GM19438 (cell line): ENCODE measurements around the gene MAN2A1.

Experiments used
- ATAC-seq: cut with Tn5 transposase; IDR thresholded peaks from one replicate; pipeline ENCODE4 v1.9.1; 2021; ENCODE audit warnings: low read depth; ENCODE audit not compliant: unreplicated experiment

The MAN2A1 gene

DNA sequence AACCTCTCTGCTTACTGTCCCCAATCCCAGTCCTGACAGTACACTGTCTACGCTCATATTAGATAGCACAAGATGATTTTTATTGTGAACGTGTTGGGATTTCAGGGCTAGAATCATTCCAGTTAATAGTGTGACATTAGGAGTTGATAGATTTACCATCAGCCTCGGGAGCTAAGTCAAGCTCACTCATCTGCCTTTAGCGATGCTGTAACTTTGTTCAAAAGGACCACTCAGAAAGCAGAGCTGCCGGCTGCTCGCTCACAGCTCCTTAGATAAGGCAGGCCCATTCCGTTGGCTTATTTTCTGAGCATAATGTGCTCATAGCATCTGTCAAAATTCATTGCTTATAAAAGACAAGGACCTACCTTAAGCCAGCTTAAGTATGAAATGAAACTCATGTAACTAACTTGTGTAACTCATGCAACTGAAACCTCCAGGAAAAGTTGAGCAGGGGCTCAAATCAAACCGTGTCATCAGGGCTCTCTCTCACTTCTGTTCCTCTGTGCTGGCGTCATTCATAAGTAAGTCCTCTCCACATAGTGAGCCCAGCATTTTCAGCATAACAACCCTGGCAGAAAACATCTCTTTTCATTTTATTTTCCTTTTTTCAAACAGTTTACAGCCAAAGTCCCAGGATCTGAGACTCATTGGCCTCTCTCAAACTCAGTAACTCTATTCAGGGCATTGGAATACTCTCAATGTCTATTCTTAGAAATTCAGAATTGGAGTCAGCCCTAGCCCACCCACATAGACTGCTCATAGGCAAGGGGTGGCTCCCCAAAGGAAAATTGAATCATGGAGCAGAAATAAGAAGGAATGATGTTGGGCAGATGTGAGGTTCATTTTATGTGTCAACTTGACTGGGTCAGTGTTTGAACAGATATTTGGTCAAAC lies 208.8 kb downstream of the MAN2A1 start:
- no peak for ATAC-seq

DNA sequence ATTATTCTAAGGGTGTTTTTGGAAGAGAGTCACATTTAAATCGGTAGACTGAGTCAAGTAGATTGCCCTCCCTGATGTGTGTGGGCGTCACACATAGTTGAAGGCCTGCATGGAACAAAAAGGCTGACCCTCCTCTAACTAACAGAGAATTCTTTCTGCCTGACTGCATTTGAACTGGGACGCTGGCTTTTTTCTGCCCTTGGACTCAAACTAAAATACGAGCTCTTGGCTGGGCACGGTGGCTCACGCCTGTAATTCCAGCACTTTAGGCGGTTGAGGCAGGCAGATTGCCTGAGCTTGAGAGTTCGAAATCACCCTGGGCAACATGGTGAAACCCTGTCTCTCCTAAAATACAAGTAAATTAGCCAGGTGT lies 209.4 kb downstream of the MAN2A1 start:
- ATAC-seq: no peak

DNA sequence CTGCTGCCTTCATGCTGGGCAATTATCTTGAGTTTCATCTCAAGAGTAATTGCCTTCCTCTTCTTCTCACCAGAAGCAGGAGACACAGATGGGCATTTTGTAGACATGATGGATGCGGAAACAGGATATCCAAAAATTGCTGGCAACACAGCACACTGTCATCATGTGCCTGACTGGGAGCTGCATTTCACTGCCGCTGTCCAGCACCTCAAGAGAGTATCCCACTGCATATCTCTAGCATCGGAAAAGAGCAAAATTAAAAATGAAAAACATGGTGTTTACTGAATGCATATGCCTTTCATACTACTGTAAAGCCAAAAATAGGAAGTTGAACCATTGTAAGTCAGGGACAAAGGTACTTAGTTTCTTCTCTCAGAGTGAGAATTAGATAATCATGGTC lies 210.7 kb downstream of the MAN2A1 start:
- ATAC-seq: no peak

DNA sequence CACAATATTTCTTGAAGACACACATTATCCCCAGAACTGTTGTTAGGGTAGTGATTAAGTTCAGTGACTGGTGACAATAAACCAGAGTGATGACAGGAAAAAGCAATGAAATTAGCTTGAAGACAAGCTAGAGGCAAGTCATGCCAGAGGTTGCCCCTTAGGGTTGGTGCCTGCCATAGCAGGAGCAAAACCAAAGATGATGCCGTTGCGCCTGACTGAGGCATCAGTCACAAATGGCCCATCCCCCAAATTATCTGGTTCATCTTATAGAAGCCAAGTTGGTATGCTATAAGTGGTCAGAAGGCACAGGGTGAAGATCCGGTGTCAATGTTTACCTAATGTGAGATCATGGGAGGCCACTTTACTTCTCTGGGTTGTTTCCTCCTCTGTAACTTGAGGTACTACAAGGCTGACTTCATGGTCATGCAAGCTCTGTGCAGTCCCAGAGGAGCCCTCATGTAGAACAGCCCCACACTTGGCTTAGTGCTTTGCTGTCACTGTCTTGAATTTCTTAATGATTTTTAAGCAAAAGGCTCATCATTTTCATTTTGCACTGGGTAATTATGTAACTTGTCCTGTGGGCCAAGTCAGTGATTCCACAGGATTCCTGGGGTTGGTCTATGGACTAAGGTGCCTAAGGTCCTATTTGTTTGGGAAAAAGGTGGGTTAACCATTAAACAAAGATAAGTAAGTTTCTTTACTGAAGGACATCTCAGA lies 211.3 kb downstream of the MAN2A1 start:
- no peak for ATAC-seq

DNA sequence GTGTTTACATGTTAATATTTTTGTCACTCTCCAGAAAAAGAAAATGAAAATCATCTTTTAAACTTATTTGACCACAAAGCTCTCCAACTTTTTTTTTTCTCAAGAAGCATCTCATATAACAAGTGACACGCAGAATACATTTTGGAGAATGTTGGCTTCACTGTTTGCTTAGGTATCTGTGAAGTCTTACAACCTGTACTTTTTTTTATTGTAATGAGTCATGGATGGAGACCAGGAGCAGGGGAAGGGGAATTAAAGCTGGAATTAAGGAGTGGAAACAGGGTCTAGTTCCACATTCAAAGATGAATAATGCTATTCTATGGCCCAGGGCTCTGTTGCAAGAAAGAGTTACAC lies 211.9 kb downstream of the MAN2A1 start:
- ATAC-seq: no peak

DNA sequence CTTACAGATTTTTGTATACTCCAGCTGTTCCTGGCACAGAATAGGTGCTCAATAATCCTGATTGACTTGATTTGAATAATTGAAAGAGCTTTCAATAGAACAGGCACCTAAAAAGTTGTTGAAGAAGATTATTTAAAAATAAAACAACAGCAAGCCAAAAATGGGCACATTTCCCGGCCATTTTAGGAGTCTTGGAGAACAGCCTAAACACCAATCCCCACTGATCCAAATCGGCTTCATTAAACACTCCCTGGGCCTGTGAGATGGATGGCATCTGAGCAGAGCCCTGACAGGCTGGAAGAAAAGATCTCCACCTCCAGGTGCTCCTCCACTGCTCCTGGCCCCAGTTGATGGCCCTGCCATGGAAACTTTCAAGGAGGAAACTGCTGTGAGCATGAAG lies 213.3 kb downstream of the MAN2A1 start:
- no peak for ATAC-seq

DNA sequence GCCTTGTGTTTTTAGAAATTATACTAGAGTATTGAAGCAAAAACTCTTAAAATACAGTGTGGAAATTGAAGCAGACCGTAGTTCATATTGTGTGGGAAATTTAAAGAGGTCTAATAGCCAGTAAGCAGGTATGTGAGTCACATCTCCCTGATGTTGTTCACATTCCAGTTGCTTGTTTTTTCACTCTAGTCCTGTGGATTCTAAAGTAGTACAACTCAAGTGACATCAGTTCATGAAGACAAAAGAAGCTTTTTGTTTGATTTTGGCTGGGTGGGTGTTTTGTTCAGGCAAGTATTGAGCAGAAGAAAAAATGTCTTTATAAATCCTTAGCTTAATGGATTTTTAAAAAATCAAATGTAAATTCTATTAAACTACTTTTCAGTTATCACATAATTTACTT lies 216.2 kb downstream of the MAN2A1 start:
- ATAC-seq: no peak

DNA sequence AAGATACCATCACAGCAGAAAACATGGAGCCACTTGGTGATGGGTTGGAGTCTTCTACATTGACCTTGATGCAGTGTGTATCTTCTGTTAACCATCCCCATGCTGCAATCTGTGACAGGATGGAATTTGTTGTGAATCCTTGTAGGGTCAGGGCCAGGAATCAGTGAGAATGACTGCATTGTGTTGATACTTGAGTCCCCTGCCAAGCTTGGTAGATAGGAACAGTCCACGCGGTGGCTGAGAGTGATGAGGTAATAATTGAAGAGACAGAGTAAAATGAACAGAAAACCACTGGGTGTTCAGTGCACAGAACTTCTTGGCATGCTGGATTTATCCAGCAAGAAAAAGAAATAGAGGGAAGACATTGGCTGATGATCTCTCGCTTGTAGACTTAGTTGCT lies 217.5 kb downstream of the MAN2A1 start:
- no peak for ATAC-seq

DNA sequence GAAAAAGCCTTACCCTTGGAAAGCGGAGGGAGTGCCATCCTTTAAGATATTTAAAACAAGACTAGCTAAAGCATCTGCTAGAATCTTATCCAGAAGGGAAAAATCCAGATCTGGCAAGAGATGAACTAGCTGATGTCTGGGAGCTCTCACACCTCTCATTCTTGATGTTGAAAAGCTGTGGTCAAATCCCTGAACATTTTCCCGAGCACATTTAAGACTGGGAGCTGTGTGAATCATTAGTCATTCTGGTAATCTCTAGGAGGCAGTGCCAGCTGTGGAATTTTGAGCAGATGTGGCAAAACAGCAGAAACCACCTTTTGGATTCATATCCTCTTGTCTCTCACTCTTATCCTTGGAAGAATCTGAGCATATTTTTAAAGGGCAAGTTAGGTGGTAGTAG lies 218.0 kb downstream of the MAN2A1 start:
- ATAC-seq: no peak

DNA sequence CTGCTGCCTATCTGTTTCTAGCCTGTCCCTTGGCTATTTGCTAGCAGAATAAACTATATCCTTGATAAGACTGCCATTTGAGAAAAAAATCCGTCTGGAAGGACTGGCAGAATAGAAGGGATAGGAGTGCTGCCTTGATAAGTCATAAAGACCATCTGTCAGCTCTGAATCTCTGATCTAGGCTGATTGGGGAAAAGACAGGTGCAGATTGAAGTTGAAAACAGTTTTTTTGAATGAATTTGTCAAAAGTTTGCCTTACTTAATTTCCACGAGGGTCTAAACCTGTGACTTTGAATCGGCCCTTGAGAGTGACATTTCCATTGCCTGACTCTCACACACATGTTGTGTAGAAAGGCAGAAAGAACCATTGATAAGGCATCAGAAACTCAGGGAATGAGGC lies 218.6 kb downstream of the MAN2A1 start:
- no peak for ATAC-seq

DNA sequence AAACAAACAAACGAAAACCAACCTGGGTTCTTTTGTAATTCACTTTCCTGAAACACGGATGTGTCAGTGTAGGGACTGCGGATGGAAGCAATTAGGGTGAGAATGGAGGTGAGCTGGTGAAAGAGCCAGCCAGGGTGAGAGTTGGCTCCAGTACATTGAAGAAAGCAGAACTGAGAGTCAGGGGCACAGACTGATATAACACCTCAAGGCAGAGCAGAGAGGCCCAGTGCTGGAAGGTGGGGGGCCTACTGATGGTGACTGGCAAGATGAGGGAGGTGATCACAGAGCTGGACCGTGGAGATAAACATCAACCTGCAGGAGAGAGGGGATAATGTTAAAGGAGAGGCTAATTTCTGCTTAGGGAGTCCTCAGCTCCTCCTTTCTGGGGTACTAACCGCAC lies 221.1 kb downstream of the MAN2A1 start:
- no peak for ATAC-seq

DNA sequence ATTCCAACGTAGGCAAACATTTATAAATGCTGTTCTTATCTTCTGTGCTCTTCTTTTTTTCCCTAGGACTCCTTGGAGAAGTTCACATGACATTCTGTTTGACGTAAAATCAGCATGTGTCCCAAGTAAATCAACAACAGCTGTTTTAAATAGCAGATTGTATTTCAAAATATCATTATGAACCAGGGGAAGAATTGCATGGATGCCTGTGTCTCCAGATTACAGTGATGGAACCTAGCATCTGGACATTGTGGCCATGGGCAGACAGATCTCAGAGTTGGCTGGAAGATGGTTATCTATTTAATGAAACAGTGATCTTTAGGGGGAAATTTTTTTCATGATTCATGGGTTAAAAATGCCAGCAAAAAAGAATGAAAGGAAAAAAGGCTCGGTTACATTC lies 222.0 kb downstream of the MAN2A1 start:
- ATAC-seq: no peak

DNA sequence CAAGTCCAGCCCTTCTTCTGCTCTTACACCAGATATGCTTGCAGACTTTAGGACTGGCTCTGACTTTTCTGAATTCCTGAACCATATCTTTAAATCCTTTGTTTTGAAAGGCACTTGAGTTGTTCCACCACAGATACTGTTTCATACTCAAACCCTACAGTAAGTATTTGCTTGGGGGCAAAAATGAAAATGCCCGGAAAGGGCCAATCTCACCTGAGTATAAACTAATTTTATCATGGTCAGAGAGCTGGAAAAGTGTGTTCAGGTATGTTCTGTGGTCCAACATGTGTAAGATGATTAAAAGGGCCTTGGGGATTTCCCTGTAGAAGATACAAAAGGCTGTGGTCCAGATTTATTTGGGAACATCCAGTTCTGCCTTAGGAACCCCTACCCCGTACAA lies 225.2 kb downstream of the MAN2A1 start:
- no peak for ATAC-seq

DNA sequence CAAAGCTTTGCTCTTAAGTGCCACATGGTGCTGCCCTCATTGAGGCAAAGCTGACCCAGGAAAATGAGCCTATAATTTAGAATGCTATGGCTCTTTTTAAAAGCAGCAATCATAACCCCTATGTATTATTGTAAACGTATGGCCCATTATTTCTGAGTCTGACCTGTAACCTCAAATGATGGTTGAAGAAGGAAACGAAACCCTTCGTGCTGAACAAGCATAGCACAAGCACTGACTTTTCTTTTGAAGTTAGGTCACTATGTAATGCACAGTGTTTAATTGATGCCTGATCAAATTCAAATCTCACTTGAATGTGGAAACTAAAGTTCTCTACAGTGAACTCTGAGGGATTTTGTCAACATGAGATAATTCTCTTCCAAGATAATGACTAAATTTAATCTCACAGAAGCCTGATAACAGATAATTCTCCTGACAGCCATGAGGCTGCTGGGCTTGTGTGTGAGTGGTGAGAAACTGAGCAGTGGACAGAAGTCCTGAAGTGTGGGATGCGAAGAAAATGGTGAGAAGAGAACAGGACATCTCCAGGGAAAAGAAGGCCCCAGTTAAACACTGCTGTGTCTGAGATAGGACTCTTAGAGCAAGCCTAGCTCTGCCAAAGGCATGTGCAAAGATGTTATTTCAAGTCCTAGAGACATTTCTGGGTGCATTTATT lies 226.9 kb downstream of the MAN2A1 start:
- ATAC-seq: no peak
